Activated T-cell treated with anti-CD3 and anti-CD28 coated beads, Interleukin-2, amount 50 U/mL, for 72 hours (primary cell): ENCODE data around the gene RIPPLY3. TPM values are rescaled to one million over a fixed set of nuclear protein-coding genes. Genes with fewer than 3 reads are reported as not detected.
"Not testable (repeated sequence)": the region's sequence is repeated elsewhere in the genome, so short reads cannot be mapped to it uniquely, and the experiment has no call there.

Experiments used
- ATAC-seq, 2 donors: fragments of 150-1000 bp; cut with Tn5 transposase; replicated peaks in 1 of 2; 2 replicates each; pipeline ENCODE4 v1.10.0; 2021; ENCODE audit warnings: moderate library complexity in 2 of 2, mild to moderate bottlenecking in 1 of 2
- DNase-seq, 2 donors: peaks; one replicate each; pipeline ENCODE4 v3.0.0; 2021 to 2022; ENCODE audit warnings: mixed read lengths in 1 of 2
- H3K27ac Mint-ChIP-seq: one replicate; pipeline ENCODE4 v1.8.0; 2022; ENCODE audit warnings: mild to moderate bottlenecking, moderate library complexity, mixed read lengths
- H3K27me3 Mint-ChIP-seq: one replicate; pipeline ENCODE4 v1.8.0; 2022; ENCODE audit warnings: low read depth, mixed read lengths
- H3K36me3 Mint-ChIP-seq, 2 donors: one replicate each; pipeline ENCODE4 v1.8.0; 2022; ENCODE audit warnings: mixed read lengths in 2 of 2, mild to moderate bottlenecking in 1 of 2; ENCODE audit not compliant: insufficient read depth in 2 of 2
- H3K4me1 Mint-ChIP-seq: one replicate; pipeline ENCODE4 v1.8.0; 2022; ENCODE audit warnings: low read depth, mixed read lengths
- H3K4me3 Mint-ChIP-seq, 2 donors: one replicate each; pipeline ENCODE4 v1.8.0; 2022; ENCODE audit warnings: mild to moderate bottlenecking in 2 of 2, mixed read lengths in 2 of 2, moderate library complexity in 2 of 2
- H3K9me3 Mint-ChIP-seq, 2 donors: one replicate each; pipeline ENCODE4 v1.8.0; 2022; ENCODE audit warnings: mixed read lengths in 2 of 2
- total RNA-seq, 2 donors: library from RNA; stranded (reverse); gene quantifications; one replicate each; pipeline ENCODE4 v1.2.3, GENCODE V29; 2022

RIPPLY3 gene
- total RNA-seq, 2 donors from 2014 or later: 0.26 to 0.42 TPM

DNA sequence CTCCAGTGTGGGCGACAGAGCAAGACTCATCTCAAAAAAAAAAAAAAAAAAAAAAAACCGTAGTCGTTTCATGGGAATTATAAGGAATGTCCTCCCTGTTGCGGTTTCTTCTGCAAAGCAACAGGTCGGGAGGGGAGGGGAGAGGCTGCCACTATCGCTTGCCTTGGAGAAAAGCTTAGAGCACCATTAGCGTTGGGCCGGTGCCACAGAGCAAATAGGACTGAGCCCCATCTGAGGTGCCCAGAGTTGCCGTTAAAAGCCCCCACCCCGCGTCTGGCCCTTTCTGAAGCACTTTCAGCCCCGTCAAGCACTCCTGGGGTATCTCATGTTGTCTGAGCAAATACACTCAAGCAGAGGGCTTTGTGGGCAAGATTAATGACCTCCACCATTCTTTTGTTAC is 2.2 kb downstream of the RIPPLY3 start:
- no peaks in the 10 kb centered on the region for H3K36me3 Mint-ChIP-seq
- H3K27me3 Mint-ChIP-seq: peaks cover 44% of the 10 kb centered on the region
- no peak overlapping the region for H3K4me3 Mint-ChIP-seq
- H3K27ac Mint-ChIP-seq: no peak overlapping the region
- peaks cover 14% of the 10 kb centered on the region for H3K4me1 Mint-ChIP-seq
- ATAC-seq (no peak), DNase-seq (no peak)
- no peaks in the 10 kb centered on the region for H3K9me3 Mint-ChIP-seq

DNA sequence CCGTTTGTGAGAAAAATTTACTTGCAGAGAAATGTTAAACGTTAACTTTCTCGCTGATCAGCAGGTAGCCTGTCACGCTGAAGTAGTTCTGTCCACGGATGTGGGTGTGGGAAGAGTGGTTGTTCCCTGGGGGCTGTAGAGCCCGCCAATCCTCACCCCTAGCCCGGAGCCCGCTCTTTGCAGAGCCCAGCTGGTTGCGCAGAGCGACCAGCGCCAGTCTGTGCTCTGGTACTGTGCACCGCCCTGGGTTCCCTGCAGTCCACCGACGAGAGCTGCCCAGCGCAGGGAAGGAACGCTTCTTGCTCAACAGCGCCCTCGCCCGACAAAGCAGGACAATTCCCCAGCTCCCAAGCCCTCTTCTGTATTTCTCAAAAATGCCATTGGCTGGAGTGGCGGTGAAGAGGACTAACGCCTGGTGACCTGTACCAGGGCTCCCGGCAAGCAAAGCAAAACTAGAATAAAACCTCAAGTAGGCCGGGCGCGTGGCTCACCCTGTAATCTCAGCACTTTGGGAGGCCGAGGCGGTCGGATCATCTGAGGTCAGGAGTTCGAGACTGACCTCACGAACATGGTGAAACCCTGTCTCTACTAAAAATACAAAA is 3.3 kb downstream of the RIPPLY3 start:
- Mint-ChIP-seq H3K9me3 (no peaks in the 10 kb centered on the region), H3K36me3 (no peaks in the 10 kb centered on the region), H3K27me3 (peaks cover 51% of the 10 kb centered on the region), H3K27ac (no peak overlapping the region), H3K4me3 (peak overlapping the region; percentile 75 to 83), H3K4me1 (peaks cover 14% of the 10 kb centered on the region)
- ATAC-seq (peak; percentile 88 to 91), DNase-seq (peak; percentile 85 to 87)

DNA sequence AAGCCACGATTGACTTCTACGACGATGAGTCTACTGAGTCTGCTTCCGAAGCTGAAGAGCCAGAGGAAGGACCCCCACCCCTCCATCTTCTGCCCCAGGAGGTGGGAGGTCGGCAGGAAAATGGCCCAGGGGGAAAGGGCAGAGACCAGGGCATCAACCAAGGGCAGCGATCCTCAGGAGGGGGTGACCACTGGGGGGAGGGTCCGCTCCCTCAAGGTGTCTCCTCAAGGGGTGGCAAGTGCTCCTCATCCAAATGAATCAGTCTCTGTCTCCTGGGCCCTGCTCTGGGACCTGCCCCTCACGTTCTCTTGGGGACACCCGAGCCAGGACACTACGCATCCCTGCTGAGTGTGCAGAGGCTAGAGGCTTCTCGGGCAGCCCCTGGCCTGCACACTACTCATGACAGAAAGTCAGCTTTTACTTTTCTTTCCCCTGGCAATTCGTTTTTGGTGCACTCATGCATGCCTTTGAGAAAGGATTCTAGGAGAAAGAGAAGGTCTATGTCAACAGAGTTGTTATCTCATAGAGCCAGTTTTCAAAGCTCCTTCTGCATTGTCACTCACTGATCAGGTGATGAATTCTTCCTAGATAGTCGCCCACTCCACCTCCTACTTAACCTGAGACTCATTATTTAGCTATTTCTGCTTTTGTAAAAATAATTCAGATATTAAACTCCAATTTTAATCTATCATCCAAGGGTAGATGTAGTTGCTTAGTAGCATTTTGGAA is 11.6 kb downstream of the RIPPLY3 start:
- Mint-ChIP-seq H3K4me1 (no peaks in the 10 kb centered on the region), H3K4me3 (no peak overlapping the region), H3K9me3 (no peaks in the 10 kb centered on the region), H3K36me3 (no peaks in the 10 kb centered on the region), H3K27me3 (peaks cover 10% of the 10 kb centered on the region), H3K27ac (no peak overlapping the region)
- ATAC-seq: no peak
- no peak for DNase-seq

- ATAC-seq (no peak), DNase-seq (no peak)
- peaks cover 8% of the 10 kb centered on the region for H3K27me3 Mint-ChIP-seq
- no peaks in the 10 kb centered on the region for H3K9me3 Mint-ChIP-seq
- no peak overlapping the region for H3K4me3 Mint-ChIP-seq
- H3K4me1 Mint-ChIP-seq: no peaks in the 10 kb centered on the region
- H3K36me3 Mint-ChIP-seq: no peaks in the 10 kb centered on the region
- no peak overlapping the region for H3K27ac Mint-ChIP-seq
Observed at GRCh38 chr21:37026499-37026898, 20.0 kb downstream of the RIPPLY3 start.

DNA sequence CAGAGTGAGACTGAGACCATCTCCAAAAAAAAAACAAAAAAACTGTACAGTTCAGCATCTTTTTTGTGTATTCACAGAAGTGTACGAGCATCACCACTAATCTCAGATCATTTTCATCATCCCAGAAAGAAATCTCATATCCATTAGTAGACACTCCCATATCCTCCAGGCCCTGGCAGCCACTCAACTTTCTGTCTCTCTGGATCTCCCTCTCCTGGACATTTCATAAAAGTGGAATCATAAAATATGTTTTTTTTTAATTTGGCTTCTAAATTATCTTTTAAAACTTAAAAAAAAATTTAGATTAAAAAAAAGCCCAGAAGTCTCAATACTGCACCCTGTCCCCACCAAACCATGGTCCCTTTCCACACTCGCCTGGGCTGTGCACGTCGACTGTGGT is 22.1 kb downstream of the RIPPLY3 start:
- H3K9me3 Mint-ChIP-seq: no peaks in the 10 kb centered on the region
- no peak for ATAC-seq
- no peaks in the 10 kb centered on the region for H3K36me3 Mint-ChIP-seq

GRCh38 chr21:37030864-37031263 is 24.4 kb downstream of the RIPPLY3 start:
- DNase-seq (no peak), ATAC-seq (no peak)
- Mint-ChIP-seq H3K36me3 (no peaks in the 10 kb centered on the region), H3K9me3 (no peaks in the 10 kb centered on the region), H3K4me1 (peaks cover 6% of the 10 kb centered on the region), H3K4me3 (no peak overlapping the region), H3K27me3 (peaks cover 8% of the 10 kb centered on the region), H3K27ac (no peak overlapping the region)

More for the DNA sequence above, 22.1 kb downstream of the RIPPLY3 start:
- no peak overlapping the region for H3K27ac Mint-ChIP-seq
- no peak overlapping the region for H3K4me3 Mint-ChIP-seq
- peaks cover 6% of the 10 kb centered on the region for H3K4me1 Mint-ChIP-seq
- peaks cover 8% of the 10 kb centered on the region for H3K27me3 Mint-ChIP-seq
- no peak for DNase-seq

DNA sequence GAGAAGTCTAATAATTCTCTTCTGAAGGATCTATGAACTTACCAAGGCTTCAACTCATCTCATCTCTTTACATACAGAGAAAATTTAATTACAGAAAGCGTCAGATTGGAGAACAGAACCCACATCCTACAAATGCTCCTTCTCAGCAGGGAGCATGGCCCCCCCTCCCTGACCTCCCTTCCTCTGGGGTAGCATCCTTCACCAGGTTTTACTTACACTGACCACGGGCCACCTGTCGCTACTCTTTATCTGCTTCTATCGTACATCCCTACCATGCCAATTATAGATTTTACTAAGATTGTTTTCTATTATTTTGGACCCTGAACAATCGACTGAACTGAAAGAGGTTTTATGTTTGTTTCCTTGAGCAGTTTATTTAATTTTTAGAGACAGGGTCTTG is 25.8 kb downstream of the RIPPLY3 start:
- Mint-ChIP-seq H3K27ac (no peak overlapping the region), H3K36me3 (no peaks in the 10 kb centered on the region), H3K4me3 (no peak overlapping the region), H3K27me3 (no peaks in the 10 kb centered on the region), H3K4me1 (peaks cover 6% of the 10 kb centered on the region), H3K9me3 (no peaks in the 10 kb centered on the region)
- ATAC-seq: no peak
- DNase-seq: no peak

DNA sequence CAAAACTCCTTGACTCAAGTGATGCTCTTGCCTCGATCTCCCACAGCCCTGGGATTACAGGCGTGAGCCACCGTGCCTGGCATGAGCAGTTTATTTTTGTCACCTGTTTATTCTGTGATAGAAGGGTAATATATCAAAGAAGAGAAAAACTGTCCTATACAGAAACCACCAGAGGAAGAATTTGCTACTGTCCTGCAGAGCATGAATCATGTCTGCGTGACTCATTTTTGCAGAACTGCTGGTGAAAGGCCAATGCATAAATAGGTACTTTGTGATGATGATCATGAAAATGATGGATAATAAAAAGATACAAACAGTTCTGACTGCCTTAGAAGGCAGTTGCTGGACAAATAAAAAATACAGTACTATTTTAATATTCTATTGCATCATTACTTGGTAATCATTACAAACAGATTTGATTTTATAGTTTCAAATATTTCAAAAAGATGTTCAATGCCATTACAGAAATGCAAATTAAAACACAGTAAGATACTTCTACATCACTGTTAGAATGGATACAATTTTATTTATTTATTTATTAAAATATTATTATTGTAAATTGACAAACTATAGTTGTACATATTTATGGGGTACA is 26.5 kb downstream of the RIPPLY3 start:
- H3K4me3 Mint-ChIP-seq: no peak overlapping the region
- peaks cover 6% of the 10 kb centered on the region for H3K4me1 Mint-ChIP-seq
- no peaks in the 10 kb centered on the region for H3K9me3 Mint-ChIP-seq
- H3K36me3 Mint-ChIP-seq: no peaks in the 10 kb centered on the region
- ATAC-seq (peak in 1 of 2 donors; percentile 44), DNase-seq (no peak)
- H3K27me3 Mint-ChIP-seq: no peaks in the 10 kb centered on the region
- no peak overlapping the region for H3K27ac Mint-ChIP-seq

GRCh38 chr21:37034394-37034793 is 27.9 kb downstream of the RIPPLY3 start:
- H3K4me3 Mint-ChIP-seq, H3K27me3 Mint-ChIP-seq, ATAC-seq, H3K27ac Mint-ChIP-seq, H3K36me3 Mint-ChIP-seq, DNase-seq, H3K4me1 Mint-ChIP-seq, H3K9me3 Mint-ChIP-seq: not testable (repeated sequence)

- H3K4me3 Mint-ChIP-seq: no peak overlapping the region
- H3K4me1 Mint-ChIP-seq: peaks cover 6% of the 10 kb centered on the region
- DNase-seq (no peak), ATAC-seq (no peak)
- no peaks in the 10 kb centered on the region for H3K36me3 Mint-ChIP-seq
- no peaks in the 10 kb centered on the region for H3K9me3 Mint-ChIP-seq
- no peaks in the 10 kb centered on the region for H3K27me3 Mint-ChIP-seq
- H3K27ac Mint-ChIP-seq: no peak overlapping the region
Observed at GRCh38 chr21:37036177-37036576, 29.7 kb downstream of the RIPPLY3 start.

DNA sequence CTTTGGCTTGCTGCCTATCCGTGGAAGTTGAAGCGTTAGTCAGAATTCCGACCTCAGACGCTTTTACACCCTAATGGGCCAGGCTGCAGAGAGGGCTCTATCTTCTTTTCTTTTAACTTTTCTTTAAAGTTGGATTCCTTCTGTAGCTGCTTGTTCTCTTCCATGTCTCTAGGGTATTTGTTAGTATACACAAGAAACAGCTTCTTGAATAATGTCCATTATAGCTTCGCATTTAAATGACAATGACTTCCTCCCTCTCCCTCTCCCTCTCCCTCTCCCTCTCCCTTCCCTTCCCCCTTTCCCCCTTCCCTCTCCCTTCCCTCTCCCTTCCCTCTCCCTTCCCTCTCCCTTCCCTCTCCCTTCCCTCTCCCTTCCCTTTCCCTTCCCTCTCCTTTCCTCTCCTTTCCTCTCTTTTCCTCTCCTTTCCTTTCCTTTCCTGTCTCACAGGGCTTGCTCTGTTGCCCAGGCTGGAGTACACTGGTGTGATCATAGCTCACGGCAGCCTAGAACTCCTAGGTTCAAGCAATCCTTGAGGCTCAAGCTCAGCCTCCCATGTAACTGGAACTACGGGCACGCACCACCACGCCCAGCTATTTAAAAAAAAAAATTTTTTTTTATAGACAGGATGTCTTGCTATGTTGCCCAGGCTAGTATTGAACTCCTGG is 33.0 kb downstream of the RIPPLY3 start:
- Mint-ChIP-seq H3K4me1 (peaks cover under 1% of the 10 kb centered on the region), H3K4me3 (no peak overlapping the region), H3K27ac (no peak overlapping the region), H3K36me3 (no peaks in the 10 kb centered on the region), H3K27me3 (no peaks in the 10 kb centered on the region), H3K9me3 (no peaks in the 10 kb centered on the region)
- DNase-seq (no peak), ATAC-seq (no peak)

DNA sequence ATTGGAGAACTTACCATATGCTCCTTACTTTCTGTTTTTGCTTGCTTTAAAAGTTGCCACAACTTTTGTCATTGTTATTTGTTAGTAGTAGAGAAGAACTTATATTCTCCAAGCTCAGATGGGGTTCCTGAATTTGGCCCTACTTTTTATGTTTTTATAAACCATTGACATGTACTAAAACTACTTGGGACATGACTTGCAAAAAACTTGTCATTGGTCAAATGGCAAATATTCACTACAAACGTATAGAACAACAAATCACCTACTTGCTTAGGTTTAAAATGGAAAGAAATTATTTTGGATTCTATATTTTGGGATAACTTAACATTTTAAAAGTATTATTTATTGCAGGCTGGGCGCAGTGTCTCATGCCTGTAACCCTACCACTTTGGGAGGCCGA is 33.7 kb downstream of the RIPPLY3 start:
- Mint-ChIP-seq H3K4me1 (peaks cover 7% of the 10 kb centered on the region), H3K36me3 (no peaks in the 10 kb centered on the region), H3K9me3 (no peaks in the 10 kb centered on the region), H3K27ac (no peak overlapping the region), H3K27me3 (no peaks in the 10 kb centered on the region), H3K4me3 (no peak overlapping the region)
- DNase-seq (no peak), ATAC-seq (no peak)

- peaks cover 7% of the 10 kb centered on the region for H3K4me1 Mint-ChIP-seq
- no peak for DNase-seq
- no peaks in the 10 kb centered on the region for H3K27me3 Mint-ChIP-seq
Observed at GRCh38 chr21:37041706-37042271, 35.3 kb downstream of the RIPPLY3 start.

More at GRCh38 chr21:37041706-37042271, 35.3 kb downstream of the RIPPLY3 start:
- ATAC-seq: no peak
- H3K27ac Mint-ChIP-seq: no peak overlapping the region
- H3K36me3 Mint-ChIP-seq: no peaks in the 10 kb centered on the region
- no peaks in the 10 kb centered on the region for H3K9me3 Mint-ChIP-seq
- no peak overlapping the region for H3K4me3 Mint-ChIP-seq
